ENCODE results near the gene ZSWIM7. TPM values are rescaled to one million over a fixed set of nuclear protein-coding genes. Genes with fewer than 3 reads are reported as not detected.

ZSWIM7 gene, protein sequence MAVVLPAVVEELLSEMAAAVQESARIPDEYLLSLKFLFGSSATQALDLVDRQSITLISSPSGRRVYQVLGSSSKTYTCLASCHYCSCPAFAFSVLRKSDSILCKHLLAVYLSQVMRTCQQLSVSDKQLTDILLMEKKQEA
- total RNA-seq: 41.6 TPM

DNA sequence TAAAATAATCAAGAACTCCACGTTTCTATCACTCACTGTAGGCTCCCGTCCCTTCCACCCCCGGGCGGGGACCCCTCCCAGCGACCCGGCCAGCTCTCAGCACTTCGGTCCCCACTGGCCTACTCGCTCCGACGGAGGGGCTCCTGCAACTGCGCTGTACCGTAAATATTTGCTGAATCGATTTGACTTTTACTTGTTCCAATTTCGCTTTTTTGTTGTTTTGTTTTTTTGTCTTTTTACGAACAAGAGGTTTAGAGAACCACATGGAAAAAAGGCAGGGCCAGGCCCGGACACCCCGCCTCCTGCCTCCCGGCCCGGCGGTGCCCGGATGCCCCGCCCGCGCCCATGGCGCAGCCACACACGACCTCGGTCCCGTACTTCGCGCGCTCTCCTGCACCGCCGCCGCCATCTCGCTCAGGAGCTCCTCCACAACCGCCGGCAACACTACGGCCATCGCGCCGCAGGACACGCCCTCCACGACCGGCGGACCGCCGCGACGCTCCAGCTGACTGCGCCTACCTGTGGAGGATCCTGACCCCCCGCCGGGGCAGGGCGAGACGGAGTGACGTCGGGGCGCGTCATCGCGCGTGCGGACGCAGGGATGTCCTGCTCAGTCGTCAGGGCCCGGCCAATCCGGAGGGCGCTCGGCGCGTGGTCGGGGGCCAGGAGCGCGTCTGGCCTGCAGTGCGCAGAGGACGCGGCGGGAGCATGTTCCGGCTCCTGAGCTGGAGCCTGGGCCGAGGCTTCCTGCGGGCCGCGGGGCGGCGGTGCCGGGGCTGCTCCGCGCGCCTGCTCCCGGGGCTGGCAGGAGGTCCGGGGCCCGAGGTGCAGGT lies at the start of gene ZSWIM7, which contains the start of gene TTC19:
ZSWIM7 (minus strand) TSS at position 564 of the 833 bp plus-strand sequence; CDS start at position 454, 110 bp downstream.
TTC19 (plus strand) TSS at position 684 of the 833 bp plus-strand sequence; CDS start at position 709, 25 bp downstream.
- DNase-seq: peak; percentile 98

DNA sequence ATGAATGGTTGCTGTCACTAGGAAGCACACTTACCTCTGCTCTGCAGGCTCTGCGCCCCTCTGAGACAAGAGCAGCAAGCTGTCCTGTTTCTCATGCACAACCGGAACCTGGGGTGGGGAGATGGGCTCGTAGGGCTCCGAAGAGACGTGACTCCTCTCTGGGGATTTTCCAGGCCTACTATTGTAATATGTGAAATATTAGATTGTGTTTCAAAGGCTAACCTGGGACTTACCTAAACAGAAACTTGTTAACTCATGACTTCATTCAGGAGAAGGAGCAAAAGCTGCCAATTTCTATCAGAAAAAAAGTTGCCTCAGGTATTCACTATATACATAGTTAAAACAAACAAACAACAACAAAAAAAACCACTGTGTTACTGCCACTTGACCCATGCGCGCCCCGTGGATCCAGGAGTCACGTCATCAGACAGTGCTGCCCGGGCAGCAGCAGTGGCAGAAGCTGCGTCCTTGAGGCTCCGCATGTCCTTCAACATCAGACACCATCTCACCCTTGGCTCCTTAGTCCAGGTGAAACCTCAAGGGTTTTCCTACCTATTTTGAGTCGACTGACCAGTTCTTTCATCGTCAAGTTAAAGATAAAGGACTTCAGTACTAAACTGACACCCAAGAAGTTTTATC lies 49.4 kb upstream of the ZSWIM7 start:
- no peak for DNase-seq

DNA sequence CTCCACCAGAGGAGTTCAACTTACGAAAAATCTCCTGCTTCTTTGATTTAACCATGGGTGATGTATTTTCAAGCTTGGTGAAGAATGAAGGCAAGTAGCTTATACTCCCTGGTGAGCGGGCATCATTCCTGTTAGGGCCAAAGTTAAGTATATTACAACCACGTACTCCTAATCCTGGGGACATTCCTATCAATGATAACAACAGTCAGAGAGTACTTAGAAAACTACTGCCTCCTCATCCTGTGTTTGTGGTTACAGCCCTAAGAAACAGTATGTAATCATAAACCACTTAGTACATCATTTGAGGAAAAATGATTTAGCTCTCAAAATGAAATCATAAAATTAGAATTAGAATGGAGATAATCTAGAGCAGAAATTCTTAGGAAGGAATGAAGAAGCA lies 47.5 kb upstream of the ZSWIM7 start:
- no peak for DNase-seq

DNA sequence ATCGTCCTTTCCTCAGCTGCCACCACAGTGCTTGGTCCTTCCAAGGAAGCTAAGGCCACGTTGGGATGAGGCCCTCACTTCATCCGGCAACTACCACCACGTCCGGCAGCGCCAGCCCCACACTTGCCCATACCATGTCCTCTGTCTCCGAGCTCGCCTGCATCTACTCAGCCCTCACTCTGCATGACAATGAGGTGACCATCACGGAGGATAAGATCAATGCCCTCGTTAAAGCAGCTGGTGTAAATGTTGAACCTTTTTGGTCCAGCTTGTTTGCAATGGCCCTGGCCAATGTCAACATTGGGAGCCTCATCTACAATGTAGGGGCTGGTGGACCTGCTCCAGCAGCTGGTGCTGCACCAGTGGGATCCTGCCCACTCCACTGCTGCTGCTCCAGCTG lies 45.0 kb upstream of the ZSWIM7 start:
- DNase-seq: no peak

DNA sequence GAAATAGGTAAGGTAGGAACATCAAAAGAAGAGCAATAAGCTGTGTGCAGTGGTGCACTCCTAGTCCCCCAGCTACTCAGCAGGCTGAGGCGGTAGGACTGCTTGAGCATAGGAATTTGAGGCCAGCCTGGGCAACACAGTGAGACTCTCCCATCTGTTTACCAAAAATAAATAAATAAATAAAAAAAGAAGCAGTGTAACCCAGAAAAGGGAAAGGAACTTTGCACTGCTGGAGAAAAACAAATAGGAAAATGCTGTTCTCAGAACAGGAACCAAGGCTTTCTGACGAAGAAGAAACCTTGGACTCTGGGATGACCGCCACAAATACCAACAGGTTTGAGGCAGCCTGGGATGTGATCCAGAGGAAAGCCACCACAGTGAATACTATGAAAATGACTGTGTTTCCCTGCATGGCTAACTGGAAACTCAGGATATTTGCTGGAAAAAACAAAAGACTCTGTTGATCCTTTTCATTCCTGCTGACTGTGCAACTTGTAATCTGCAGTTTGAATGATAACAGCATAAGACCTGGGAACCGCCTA lies 41.3 kb upstream of the ZSWIM7 start:
- DNase-seq: no peak

DNA sequence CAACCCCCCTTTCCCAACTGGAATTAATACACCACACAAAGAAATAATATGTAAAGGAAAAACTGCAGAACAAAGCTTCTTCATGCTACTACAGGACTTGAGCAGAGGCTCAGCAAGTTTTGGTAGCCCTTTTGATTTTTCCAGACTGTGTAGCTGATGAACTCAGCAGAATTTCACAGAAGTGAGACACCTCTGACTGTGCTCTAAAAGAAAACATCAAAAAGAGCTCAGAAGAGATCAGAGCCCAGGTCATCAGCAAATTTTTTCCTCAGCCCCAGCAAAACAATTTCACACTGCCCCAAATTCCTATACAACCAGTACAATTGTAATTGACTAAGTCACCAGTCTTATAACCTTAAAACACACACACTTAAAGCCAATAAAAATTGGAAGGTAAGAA lies 38.1 kb upstream of the ZSWIM7 start:
- DNase-seq: no peak

DNA sequence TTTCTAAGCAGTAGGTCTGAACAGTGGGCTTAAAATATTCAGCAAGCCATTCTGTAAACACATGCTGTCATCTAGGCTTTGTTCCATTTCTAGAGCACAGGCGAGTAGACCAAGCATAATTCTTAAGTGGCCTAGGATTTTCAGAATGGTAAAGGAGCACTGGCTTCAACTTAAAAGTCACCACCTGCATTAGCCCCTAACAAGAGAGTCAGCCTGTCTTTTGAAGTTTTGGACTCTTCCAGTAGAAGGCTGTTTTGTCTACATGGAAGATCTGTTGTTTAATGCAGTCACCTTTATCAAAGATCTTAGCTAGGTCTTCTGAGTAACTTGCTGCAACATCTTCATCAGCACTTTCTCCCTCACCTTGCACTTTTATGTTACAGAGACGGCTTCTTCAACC lies 36.8 kb upstream of the ZSWIM7 start:
- no peak for DNase-seq

DNA sequence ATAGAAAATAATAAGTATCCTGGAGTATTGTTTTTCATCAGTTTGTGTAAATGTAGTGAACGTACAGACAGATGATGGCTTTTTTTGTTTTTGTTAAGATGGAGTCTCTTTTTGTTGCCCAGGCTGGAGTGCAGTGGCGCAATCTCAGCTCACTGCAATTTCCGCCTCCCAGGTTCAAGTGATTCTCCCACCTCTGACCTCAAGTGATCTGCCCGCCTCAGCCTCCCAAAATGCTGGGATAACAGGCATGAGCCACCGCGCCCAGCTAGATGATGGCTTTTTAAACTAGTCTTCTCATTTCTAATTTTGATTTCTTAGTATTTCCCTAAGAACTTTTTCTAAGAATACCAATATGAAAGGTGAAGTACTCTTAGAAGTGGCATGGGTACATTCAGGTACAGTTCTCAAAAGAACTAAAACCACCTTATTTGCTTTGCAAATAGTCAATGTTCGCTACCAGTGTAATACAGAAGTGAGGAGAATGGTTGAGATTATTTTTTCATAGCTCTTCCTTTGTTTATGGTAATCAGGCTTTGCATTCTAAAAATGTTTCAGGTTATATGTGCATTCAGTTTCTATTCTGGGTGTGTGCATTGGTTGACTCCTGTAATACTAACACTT lies 34.3 kb upstream of the ZSWIM7 start:
- no peak for DNase-seq

DNA sequence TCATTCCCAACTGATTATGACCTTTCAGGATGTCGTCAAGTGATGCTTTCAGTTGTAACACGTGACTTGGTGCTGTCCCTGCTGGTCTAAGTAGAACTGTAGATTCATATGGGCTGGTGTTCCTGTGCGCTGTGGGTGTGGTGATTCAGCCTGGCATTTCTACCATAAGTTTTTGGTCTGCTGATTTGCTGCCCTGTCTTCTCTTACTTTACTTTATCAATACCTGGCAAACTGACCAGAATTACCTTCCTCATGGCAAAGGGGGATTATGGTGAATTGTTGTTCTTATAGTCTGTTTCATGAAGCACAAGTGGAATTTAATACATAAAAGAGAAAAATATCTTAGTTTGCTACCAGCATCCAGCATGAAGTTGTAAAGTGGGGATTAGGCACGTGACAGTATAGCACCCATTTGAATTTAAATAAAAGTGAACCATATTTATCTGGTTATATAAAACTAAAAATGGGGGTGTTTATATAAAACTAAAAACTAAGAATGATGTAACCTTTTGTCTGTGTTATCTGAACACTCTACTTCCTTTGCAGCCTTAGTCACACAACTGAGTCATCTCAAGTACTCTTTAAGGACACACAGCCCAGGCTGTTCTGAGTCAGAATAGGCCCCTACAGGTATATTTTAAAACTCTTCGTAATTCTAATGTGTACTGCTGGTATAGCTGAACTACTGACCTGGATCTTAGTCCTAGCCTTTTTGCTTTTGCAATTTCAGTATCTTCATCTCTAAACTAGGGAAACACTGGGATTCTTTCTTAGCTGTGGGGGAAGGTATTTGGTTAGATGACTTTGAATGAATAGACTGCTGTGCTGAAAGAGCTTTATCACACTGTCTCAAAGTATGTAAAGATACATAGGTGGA lies 28.4 kb upstream of the ZSWIM7 start:
- no peak for DNase-seq

DNA sequence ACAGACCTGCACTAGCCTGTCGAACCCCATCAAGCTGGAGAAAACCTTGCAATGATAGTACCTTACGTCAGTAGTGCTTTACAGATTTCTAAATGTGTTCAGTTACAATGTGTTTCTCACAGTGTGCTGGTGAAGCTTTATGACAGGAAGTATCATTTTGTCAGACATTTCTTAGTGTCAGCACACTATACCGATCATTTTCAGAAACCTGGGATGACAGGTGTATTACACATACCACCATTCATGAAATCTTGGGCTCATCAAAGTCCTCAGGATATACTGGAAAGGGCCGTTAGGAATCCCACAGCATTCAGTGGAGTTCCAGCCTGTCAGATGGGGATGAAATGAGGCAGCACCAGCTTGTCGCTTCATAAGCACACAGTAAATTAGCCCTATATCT lies 27.4 kb upstream of the ZSWIM7 start:
- DNase-seq: no peak

DNA sequence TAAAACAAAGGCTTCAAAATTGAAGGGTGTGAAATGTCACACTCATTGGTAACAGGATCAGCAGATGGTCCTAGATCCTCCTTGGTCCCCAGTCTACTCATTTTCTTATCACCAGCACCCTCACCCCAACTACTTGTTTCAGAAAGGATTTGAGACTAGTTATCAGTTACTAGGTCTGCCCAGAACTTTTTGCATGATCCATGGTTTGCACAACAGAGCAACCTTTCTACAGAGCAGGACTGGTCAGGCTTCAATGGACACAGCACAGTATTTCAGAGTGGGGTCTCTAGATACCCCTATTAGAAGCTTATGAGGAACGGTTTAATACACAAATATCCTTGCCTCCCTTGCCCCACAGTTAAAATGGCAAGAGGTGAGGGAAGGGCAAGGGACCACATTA lies 25.7 kb upstream of the ZSWIM7 start:
- no peak for DNase-seq

DNA sequence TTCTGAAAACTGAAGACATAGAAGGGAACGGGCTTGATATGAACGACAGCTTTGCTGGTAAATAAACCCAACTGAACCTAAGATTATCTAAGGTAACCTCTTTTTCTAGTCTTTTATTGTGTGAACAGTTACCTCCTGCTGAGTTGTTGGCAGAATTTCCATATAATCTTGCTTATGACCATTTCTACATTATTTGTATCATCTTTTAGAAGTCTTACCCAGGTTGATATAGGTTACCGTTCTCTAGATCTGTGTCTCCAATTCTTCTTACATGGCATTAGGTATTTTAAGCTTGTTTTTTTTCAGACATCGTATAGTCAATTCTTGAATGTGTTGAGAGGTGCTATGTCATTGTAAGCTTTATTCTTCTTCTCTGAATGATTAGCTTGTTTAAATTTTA lies 24.4 kb upstream of the ZSWIM7 start:
- no peak for DNase-seq

DNA sequence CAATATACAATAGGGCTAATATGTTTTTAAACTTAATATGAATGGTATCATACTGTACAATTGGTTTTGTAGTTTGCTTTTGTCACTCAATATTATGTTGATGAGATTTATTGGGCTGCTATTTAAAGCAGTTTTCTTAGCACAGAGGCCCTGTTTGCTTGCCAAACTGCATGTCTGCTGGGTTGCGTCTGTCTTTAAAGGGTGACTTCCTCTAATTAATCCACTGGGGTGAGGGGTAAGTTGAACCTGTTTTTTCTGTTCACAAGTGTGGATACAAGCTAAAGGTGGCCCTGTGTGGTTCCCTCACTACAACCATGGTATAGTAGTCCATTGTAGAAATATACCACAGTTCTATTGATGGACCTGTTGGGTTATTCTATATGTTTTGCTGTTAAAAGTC lies 19.8 kb upstream of the ZSWIM7 start:
- no peak for DNase-seq

DNA sequence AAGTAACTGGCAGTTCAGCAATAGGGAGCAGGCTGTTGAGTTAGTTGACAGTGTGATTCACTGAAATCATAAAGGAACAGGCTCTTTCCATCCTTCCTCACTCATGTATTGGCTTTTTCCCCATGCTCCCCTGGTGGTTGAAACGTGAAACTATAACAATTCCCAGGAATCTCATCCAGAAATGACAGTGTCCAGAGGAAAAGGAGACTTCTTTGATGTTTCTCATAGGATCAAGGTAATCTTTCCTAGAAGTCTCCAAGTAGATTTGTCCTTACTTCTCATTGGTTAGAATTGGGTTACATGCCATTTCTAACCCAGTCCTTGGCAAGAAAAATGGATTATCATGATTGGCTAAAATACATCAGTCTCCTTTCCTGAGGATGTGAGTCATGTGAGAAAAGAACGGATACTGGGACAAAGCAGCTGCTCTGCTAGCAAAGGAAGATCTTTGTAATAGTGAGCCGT lies 14.5 kb upstream of the ZSWIM7 start:
- peak; percentile 39 for DNase-seq

DNA sequence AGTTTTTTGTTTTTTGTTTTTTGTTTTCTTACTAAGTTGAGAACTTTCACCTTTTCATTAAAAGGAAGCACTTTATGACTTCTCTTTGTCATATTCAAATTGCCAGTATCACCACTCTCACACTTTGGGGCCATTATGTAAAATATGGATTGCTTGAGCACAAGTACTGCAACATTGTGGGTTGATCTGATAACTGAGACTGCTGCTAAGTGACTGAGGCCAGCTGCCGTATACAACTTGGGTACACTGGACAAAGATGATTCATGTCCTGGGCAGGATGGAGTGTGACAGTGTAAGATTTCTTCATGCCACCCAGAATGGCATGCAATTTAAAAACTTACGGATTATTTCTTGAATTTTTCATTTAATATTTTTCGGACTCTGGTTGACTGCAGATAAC lies 7.9 kb upstream of the ZSWIM7 start:
- DNase-seq: no peak

DNA sequence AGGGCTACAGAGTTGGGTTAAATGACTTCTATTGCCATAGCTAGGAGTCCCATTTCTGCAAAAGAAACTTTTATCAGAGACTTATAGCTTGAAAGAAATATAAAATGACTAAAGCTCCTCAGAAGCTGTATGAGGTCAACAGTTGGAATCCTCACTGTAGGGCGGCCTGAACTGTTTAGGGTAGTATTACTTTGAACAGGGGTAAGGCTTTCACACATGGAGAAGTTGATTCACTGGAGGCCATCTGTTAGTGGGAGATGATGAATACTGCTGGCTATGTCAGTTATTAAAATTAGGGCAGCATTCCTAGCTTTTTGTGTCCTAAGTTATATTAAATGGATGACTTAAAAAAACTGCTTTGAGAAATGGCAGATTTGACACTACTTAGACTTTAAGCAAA lies 6.1 kb upstream of the ZSWIM7 start:
- no peak for DNase-seq

DNA sequence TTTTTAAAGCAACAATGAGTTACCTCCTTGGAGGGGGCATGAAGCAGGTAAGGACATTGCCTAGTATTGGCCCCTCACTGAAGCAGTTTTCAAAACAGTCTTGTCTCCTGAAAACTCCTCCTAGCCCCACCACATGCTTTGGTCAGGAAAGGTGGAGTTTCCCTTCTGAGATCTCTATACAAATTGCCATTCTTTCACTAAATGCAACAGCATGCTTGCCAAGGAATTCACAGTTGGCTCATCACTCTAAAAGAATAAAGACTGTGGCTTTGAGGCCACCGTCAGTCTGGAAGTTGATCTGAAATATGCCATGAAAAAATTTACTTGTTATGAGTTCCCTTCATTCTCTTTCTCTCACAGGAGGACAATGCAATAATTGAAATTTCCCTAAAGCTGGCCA lies 4.3 kb upstream of the ZSWIM7 start:
- no peak for DNase-seq

DNA sequence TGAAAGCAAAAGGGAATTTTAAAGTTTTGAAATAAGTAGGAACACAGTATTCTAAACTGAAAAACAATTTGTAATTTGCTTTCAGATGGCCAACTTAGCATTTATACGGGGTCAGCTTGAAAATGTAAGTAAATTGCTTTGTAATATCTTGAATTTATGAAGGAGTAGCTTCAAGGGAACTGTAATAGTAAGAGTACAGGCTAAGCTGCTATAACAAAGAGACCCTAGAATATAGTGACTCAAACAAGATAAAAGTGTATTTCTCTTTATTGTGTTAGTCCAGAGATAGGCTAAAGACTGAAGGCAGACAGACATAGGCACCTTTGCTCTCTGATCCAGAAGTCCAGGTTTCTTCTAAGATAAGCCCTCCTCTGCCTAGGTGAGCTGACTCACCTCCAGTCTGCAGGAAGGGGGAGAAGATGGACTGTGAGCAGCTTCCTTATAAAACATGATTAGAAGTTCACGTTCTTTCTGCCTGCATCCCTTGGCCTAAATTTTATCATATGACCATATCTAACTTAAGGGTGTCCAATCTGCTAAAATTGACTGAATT lies 3.3 kb upstream of the ZSWIM7 start:
- DNase-seq: no peak

DNA sequence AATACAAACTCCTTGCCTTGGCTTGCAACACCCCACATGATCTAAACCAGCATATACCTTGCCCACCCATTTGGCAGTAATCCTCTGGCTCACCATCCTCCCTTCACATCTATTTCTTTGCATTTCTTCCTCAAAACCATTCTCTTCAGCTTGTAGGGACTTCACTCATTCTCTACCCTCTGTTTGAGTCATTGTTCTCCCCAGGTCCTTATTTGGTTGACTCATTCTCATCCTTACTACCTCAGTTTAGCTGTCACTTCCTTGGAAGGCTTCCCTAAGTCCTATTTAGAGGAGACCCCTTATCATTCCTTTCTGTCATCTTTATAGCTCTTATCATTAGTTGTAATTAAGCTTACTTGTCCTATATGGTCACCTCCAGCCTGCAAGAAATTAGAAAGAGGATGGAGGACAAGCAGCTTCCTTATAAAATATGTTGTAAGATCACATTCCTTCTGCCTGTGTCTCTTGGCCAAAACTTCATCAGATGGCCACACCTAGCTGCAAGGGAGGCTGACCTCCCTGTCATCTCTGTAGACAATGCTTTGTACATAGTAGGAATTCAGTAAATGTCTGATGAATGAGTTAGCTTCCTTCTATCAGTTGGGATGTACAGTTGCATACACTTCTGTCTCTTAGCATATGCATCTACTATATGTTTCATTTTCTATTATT lies 1.9 kb upstream of the ZSWIM7 start:
- no peak for DNase-seq

DNA sequence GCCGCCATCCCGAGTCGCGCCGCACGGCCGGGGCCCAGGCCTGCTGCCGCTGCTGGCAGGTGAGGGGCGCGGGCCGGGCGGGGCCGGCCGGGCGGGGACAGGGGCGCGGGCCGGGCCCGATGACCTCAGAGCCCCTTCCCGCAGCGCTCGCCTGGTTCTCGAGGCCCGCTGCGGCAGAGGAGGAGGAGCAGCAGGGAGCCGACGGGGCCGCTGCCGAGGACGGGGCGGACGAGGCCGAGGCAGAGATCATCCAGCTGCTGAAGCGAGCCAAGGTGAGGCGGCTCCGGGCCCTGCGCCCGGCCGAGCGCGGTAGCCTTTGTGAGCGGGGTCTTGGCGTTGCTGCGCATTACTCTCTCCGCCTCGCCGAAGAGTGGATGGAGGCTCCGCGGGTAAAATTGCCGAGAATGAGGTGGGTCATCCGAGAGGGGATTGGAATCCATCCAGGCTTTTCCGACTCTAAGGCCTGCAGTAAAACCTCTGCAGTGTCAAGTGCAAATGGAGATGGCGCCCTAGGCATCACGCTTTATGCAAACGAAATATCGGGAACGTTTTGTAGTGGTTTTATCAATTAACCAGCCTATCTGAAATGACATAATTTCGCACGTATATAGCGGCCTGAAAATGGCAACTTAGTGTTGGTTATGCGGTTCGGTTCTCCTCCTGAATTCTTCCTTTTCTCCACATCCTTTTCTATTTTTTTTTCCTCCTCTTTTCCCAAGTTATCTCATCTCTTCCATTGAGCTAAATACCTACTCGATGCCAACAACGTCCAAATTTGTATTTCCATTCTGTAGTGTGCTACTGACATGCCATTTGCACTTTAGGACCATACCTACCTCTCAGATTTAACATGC lies 697 bp upstream of the ZSWIM7 start:
- peak; percentile 70 for DNase-seq

Data from tongue (tissue), 2 donors.